SK-N-SH (cell line): Measurements from ENCODE around the gene RHBDL1.

ENCODE experiments used
- CTCF ChIP-seq: fragments of 200-600 bp; sonication (generic); IDR thresholded peaks from 2 replicates; pipeline ENCODE4 v1.6.1; 2017; ENCODE audit warnings: antibody characterized with exemption, mild to moderate bottlenecking, moderate library complexity
- MAX ChIP-seq: IDR thresholded peaks from 2 replicates; pipeline ENCODE4 v1.4.0; 2012; ENCODE audit warnings: low read depth
- RCOR1 ChIP-seq: fragments of 150-350 bp; IDR thresholded peaks from 2 replicates; pipeline ENCODE4 v1.6.1; 2017; ENCODE audit warnings: antibody characterized with exemption, low read length
- REST ChIP-seq: IDR thresholded peaks from 2 replicates; pipeline ENCODE4 v1.6.1; 2012; ENCODE audit warnings: mild to moderate bottlenecking, low read depth, low read length, moderate library complexity
- SIN3A ChIP-seq: IDR thresholded peaks from 2 replicates; pipeline ENCODE4 v1.6.1; 2012; ENCODE audit warnings: low read depth, mild to moderate bottlenecking, low read length, moderate library complexity, borderline replicate concordance

GRCh38 chr16:725041-725376 is 49.5 kb downstream of the RHBDL1 start:
- TF ChIP-seq REST (no peak), CTCF (no peak), SIN3A (no peak), RCOR1 (no peak), MAX (no peak)
